ENCODE results near the gene PCDHB8.
"Not testable (repeated sequence)": the region's sequence is repeated elsewhere in the genome, so short reads cannot be mapped to it uniquely, and the experiment has no call there.

DNA sequence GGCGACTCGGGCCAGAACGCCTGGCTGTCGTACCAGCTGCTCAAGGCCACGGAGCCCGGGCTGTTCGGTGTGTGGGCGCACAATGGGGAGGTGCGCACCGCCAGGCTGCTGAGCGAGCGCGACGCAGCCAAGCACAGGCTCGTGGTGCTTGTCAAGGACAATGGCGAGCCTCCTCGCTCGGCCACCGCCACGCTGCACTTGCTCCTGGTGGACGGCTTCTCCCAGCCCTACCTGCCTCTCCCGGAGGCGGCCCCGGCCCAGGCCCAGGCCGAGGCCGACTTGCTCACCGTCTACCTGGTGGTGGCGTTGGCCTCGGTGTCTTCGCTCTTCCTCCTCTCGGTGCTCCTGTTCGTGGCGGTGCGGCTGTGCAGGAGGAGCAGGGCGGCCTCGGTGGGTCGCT lies 16.7 kb downstream of the PCDHB8 start:
- TF ChIP-seq, protein P1, sequence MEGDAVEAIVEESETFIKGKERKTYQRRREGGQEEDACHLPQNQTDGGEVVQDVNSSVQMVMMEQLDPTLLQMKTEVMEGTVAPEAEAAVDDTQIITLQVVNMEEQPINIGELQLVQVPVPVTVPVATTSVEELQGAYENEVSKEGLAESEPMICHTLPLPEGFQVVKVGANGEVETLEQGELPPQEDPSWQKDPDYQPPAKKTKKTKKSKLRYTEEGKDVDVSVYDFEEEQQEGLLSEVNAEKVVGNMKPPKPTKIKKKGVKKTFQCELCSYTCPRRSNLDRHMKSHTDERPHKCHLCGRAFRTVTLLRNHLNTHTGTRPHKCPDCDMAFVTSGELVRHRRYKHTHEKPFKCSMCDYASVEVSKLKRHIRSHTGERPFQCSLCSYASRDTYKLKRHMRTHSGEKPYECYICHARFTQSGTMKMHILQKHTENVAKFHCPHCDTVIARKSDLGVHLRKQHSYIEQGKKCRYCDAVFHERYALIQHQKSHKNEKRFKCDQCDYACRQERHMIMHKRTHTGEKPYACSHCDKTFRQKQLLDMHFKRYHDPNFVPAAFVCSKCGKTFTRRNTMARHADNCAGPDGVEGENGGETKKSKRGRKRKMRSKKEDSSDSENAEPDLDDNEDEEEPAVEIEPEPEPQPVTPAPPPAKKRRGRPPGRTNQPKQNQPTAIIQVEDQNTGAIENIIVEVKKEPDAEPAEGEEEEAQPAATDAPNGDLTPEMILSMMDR (IDR thresholded peaks at IDR 0.05) = not testable (repeated sequence)
- not testable (repeated sequence) for TF ChIP-seq POLR2A (IDR thresholded peaks at IDR 0.05)
